ENCODE results near the gene PRCC.

The PRCC gene

DNA sequence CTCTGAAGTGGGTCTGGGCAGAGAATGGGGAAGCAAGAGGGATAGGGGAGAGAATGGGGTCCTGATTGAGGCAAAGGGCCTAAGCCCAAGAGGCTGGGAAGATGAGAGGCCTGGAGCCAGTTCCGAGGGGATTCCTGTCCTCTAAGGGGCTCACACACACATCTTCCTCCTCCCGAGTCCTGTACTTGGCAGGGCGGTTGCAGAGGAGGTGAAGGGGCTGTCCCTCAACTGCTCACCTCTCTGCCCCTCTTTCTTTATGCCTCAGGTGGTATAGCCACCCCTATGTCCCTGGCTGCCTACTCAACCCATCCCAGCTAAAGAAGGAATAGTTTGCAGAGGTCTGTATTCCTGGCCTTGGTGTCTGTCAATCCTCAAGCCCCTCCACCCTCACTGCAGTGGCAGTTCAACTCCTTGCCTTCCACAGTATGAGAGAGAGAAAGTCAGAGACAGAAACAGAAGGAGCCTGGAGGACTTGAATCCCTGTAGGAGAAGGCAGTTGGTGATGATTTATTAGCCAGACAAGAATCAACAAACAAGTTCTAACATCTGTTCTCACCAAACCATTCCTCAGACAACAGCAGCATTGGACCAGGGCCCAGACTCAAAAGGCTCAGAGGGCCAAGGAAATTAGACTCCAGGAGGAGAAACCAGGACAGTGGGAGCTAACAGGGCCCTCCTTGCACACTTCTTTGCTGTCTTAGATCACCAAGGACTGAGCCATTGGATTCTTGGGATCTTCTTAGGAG, 38.6 kb downstream of the PRCC start:
- no peak overlapping the region for H3K4me3 ChIP-seq (replicated peaks; ENCODE audit: low read depth, low read length)
- H3K36me3 ChIP-seq (ENCODE audit: control insufficient read depth, insufficient read depth, low read length), result peaks cover 3% of the 10 kb centered on the region
- no peaks in the 10 kb centered on the region for H3K27me3 ChIP-seq (replicated peaks; ENCODE audit: control insufficient read depth, insufficient read depth, low read length)
- no peak for DNase-seq (ENCODE audit: extremely low read depth, insufficient read length)
- TF ChIP-seq, protein P1, sequence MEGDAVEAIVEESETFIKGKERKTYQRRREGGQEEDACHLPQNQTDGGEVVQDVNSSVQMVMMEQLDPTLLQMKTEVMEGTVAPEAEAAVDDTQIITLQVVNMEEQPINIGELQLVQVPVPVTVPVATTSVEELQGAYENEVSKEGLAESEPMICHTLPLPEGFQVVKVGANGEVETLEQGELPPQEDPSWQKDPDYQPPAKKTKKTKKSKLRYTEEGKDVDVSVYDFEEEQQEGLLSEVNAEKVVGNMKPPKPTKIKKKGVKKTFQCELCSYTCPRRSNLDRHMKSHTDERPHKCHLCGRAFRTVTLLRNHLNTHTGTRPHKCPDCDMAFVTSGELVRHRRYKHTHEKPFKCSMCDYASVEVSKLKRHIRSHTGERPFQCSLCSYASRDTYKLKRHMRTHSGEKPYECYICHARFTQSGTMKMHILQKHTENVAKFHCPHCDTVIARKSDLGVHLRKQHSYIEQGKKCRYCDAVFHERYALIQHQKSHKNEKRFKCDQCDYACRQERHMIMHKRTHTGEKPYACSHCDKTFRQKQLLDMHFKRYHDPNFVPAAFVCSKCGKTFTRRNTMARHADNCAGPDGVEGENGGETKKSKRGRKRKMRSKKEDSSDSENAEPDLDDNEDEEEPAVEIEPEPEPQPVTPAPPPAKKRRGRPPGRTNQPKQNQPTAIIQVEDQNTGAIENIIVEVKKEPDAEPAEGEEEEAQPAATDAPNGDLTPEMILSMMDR (IDR thresholded peaks at IDR 0.05; ENCODE audit: insufficient read depth, low read length, poor library complexity, severe bottlenecking), result no peak

GRCh38 chr1:156806512-156807440, 39.4 kb downstream of the PRCC start:
- H3K36me3 ChIP-seq (ENCODE audit: control insufficient read depth, insufficient read depth, low read length), result peaks cover 2% of the 10 kb centered on the region
- no peak for DNase-seq (ENCODE audit: extremely low read depth, insufficient read length)
- no peaks in the 10 kb centered on the region for H3K27me3 ChIP-seq (replicated peaks; ENCODE audit: control insufficient read depth, insufficient read depth, low read length)
- H3K4me3 ChIP-seq (replicated peaks; ENCODE audit: low read depth, low read length), result no peak overlapping the region
- TF ChIP-seq, protein P1 (IDR thresholded peaks at IDR 0.05; ENCODE audit: insufficient read depth, low read length, poor library complexity, severe bottlenecking), result no peak

GRCh38 chr1:156807627-156808026, 40.3 kb downstream of the PRCC start:
- H3K36me3 ChIP-seq (ENCODE audit: control insufficient read depth, insufficient read depth, low read length), result no peaks in the 10 kb centered on the region; the same call in 1 of the 2 replicates
- TF ChIP-seq, protein P1 (IDR thresholded peaks at IDR 0.05; ENCODE audit: insufficient read depth, low read length, poor library complexity, severe bottlenecking), result no peak
- no peaks in the 10 kb centered on the region; the same call in 1 of the 2 replicates for H3K27me3 ChIP-seq (replicated peaks; ENCODE audit: control insufficient read depth, insufficient read depth, low read length)
- H3K4me3 ChIP-seq (replicated peaks; ENCODE audit: low read depth, low read length), result no peak overlapping the region
- no peak for DNase-seq (ENCODE audit: extremely low read depth, insufficient read length)

DNA sequence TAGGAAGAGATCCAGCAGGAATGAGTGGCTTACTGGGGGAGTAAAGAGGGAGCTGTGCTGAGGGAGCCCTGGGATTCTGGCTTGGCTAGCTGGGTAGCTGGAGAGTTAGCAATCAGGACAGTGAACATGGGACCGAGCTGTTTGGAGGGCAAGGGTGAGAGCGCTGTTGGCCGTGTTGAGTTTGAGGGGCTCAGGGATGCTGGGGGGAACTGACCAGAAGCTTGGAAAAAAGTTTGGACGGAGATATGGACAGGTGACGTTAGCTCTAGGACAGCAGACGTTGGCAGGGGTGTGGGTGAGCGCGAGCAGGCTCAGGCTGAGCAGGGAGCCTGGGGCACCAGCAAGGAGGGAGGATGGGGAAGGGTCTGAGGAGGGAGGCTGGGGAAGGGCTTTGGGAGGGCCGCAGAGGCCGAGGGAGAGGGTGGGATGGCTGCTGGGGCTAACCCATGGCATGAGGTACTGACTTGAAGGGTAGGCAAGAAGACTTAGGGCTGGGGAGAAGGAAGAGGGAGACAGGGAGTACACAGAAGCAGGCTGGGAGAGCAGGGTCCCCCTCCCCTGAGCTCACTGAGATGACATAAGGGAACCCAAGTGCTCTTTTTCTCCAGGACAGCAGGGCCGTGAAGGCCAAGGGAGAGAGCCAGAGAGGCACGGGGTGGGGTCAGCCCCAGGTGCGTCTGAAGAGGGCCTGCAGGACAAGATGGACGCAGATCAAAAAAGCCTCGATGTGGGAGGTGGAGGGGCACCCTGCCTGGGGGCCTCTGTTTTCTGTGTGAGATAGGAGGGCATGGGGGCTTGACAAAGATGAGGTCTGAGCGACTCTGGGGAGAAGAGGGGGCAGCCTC, 41.1 kb downstream of the PRCC start:
- H3K4me3 ChIP-seq (replicated peaks; ENCODE audit: low read depth, low read length), result no peak overlapping the region
- H3K27me3 ChIP-seq (replicated peaks; ENCODE audit: control insufficient read depth, insufficient read depth, low read length), result no peaks in the 10 kb centered on the region; the same call in 1 of the 2 replicates
- TF ChIP-seq, protein P1 (IDR thresholded peaks at IDR 0.05; ENCODE audit: insufficient read depth, low read length, poor library complexity, severe bottlenecking), result no peak
- DNase-seq (ENCODE audit: extremely low read depth, insufficient read length), result no peak
- H3K36me3 ChIP-seq (ENCODE audit: control insufficient read depth, insufficient read depth, low read length), result no peaks in the 10 kb centered on the region; the same call in 1 of the 2 replicates

DNA sequence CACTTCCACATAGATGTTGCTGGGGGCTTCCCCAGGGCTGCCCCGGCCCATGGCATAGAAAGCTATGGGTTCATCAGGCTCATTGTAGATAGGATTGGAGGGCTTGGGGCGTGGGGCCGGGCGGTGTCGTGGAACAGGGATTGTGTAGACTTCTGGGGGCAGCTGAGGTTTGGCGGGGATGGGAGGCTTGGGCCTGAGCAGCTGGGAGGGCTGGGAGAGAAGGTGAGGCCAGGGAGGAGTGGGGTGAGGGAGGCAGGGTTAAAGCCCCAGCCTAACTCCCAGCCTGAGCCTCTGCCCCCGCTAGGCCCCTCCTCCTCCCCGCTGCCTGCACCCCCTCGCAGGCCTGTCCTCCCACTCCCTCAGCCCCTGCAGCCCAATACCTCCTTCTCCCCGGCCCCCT, 41.9 kb downstream of the PRCC start:
- no peaks in the 10 kb centered on the region; the same call in 1 of the 2 replicates for H3K36me3 ChIP-seq (ENCODE audit: control insufficient read depth, insufficient read depth, low read length)
- TF ChIP-seq, protein P1 (IDR thresholded peaks at IDR 0.05; ENCODE audit: insufficient read depth, low read length, poor library complexity, severe bottlenecking), result no peak
- no peak for DNase-seq (ENCODE audit: extremely low read depth, insufficient read length)
- no peaks in the 10 kb centered on the region; the same call in 1 of the 2 replicates for H3K27me3 ChIP-seq (replicated peaks; ENCODE audit: control insufficient read depth, insufficient read depth, low read length)
- H3K4me3 ChIP-seq (replicated peaks; ENCODE audit: low read depth, low read length), result no peak overlapping the region
